NCI-H2107 treated with DMSO at 0.1 percent for 48 hours (cell line): ENCODE results near the gene SLCO4A1.

Source experiments
- DNase-seq: peaks from one replicate; lab custom pipeline; 2025; ENCODE audit not compliant: unreplicated experiment; lab: John Stamatoyannopoulos, UW

The SLCO4A1 gene

GRCh38 chr20:62650551-62651284 is 8.4 kb downstream of the SLCO4A1 start:
- DNase-seq = no peak

DNA sequence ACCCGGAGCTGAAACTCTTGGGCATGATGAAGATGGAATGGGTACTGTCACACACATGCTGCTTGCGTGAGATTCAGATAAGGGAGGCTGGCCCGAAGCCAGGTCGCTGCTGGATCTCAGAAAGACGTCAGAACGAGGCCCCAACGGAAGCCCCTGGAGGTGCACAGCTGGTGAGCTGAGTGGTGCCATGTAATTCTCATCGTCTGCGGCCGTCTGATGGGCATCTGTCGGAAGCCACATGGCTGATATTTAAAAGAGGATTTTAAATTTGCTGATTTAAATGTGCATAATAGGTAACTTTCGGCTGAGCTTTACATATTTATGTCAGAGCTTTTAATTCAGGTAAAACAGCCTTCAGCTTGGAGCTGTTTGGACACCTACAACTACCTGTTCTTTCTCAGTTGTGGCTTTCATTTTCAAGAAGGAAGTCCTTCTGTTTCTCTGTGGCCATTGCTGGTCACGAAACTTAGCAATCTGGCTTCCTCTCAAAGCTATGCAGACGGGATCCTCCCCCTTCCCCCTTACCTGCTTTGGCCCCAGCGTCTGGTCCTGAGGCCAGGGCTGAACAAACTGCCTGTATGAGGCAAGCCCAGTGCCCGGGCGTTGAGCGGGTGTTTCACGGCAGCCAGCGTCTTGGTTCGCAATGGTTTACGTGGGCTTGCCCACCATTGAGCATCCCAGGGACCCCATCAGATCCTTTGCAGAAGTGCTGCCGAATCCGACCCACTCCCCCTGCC is 9.2 kb downstream of the SLCO4A1 start:
- DNase-seq = no peak

DNA sequence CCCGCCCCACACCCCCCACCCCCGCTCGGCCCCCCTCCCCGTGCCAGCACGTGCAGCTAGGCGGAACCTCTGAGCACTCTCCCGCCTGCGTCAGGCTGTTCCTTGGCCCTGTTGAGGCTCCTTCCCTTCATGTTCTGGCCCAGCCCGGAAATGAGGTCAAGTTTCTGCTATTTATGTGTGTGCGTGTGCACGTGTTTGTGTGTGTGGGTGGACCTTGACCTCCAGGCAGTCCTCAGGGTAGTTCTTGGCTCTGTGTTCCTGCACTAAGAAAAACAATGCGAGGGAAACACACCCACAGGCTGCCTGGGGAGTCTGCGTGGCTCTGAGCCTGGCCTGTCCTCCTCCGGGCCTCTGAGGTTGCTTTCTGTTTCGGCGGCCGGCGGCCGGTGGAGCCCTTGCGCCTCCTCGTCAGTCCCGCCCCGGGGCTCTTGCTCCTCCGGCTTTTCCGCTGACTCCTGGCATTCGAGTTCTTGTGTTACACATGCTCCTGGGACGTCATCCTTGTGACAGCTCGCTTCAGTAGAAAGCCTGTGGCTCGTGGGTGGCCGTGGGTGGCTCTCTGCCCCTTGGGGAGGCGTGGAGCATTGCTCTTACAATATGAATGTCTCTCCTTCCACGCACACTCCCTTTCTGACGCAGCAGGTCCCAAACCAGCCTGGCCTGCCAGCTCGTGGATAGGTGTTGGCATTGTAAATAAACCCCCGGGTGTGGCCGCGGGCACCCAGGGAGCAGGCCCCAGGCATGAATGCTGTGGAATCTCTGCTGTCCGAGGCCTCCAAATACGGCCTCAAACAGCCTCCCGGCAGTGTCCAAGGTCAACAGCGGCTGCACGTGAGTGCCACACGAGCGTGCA is 10.0 kb downstream of the SLCO4A1 start:
- DNase-seq = peak; percentile 20

DNA sequence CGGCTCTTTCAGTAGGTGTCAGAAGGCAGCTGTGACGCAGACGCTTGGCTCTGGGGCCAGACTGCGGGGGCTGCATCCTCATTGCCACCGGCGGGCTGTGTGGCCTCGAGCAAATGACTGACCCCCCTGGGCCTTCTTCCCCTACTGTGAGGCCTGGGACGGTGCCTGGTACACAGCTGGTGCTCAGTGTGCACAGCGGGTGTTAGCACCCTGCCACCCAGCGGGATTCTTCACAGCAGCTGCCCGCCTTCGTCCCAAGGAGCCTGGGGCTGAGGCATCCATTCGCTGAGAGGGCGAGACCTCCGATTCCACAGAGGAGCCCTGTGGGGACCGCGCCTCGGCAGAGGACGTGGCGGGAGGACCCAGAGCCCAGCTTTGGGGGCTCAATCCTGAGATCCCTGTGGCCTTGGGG is 10.6 kb downstream of the SLCO4A1 start:
- no peak for DNase-seq

GRCh38 chr20:62653373-62653772 is 11.1 kb downstream of the SLCO4A1 start:
- no peak for DNase-seq

DNA sequence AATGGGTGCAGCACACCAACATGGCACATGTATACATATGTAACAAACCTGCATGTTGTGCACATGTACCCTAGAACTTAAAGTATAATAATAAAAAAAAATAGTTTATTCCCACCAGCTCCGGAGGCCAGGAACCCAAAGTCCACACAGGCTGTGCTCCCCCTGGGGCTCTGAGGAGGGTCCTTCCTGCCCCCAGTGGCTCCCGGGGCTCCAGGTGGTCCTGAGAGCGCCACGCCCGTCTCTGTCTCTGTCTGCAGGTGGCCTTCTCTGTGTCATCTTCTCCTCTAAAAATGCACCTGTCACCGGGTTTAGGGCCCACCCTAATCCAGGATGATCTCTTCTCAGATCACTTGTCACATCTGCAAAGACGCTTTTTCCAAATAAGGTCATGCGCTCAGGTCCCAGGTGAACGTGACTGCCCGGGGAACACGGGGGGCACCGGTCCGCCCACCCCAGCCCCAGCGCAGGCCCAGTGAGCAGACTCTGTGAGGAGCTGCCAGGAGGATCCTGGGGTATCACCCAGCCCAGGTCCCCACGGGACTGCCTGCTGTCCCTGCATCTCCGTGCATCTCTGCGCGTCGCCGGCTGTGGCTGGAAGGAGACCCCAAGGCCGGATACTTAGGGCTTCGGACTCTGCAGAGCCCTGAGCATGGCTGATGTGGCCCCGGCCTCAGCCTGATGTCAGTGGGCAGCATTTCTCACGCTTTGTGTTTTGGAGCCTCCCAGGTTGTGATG is 11.8 kb downstream of the SLCO4A1 start:
- DNase-seq = no peak

- DNase-seq = no peak
These were observed 13.2 kb downstream of the SLCO4A1 start for GRCh38 chr20:62655282-62656196.

GRCh38 chr20:62656197-62656918 is 14.1 kb downstream of the SLCO4A1 start:
- no peak for DNase-seq

- DNase-seq = no peak
These were observed 14.8 kb downstream of the SLCO4A1 start for GRCh38 chr20:62656919-62657588.

DNA sequence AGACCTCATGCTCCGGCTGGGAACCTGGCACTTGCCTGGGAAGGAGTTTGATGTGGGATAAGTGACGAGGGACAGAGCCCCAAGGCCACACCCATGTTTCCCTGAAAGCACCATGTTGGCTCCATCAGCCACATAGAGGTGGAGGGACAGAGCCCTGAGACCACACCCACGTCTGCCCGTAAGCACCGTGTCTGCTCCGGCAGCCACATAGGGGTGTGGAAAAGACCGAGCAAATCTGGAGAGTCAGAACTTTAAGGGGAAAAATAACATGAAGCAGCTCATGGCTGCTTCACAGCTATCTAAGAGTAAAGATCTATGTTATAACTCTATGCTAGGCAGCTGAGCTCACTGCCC is 15.3 kb downstream of the SLCO4A1 start:
- no peak for DNase-seq

DNA sequence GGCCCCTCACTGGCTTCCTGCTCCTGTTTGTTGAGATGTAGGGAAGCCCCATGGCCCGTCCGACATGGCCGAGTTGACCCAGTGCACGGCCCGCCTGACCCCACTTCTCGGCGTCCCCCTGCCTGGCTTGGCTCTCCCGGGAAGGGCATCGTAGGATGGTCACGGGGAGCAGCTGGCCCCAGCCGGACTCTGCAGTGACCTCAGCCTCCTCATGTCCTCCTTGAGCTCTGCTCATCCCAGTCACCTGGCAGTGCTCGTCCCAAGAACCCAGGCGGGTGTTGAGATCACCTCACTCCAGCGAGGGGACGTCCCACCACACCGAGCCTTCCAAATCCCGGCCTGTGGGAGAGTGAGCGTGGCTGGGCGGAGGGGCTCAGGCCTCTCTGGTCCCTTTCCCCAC is 15.7 kb downstream of the SLCO4A1 start:
- DNase-seq = no peak

GRCh38 chr20:62658593-62659178 is 16.4 kb downstream of the SLCO4A1 start:
- no peak for DNase-seq

DNA sequence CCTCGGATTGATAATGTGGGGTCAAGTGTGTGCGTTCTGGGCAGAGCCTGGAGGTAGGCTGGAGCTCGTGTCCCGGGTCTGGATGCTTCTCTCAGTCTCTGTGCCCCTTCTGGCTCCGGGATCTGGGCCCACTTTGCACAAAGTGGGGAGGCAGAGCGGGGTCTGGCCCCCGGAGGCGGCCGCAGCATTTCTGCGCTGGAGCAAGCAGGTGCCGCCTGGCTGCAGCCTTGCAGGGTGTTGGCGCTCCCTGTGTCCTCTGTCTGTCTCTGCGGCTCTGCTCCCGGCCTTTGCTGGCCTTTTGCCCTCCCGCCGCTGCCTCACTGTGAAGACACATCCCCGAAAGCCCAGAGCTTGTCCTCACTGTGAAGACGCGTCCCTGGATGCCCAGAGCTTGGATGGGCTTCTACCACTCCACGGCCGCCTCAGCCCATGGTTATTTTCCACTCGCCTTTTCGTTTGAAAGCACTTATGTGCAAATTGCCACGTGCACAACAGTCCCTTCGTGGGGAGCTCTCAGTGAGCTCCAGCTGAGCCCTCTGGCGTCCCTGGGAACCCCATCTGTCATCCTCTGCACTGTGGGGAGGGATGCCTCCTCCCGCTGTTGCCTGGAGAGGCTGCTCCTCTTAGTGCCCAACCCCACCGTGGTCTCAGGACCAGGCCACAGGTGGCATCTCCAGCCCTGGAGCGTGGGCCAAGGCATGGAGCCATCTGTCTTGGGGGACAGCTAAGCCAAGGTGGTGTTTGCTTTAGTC is 17.4 kb downstream of the SLCO4A1 start:
- no peak for DNase-seq

DNA sequence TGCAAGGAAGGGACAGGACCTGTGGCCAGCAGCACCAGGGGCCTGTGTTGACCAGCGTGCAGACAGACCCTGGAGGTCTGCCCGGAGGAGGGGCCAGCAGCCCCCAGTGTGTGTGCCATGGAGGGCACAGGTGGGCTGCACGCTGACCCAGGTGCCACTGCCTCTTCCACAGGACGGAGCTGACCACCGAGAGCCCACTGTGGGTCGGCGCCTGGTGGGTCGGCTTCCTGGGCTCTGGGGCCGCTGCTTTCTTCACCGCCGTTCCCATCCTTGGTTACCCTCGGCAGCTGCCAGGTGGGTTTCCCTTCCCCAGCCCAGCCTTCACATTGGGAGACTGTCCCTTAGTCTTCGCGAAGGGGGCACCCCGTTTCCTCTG is 17.9 kb downstream of the SLCO4A1 start:
- DNase-seq = no peak

GRCh38 chr20:62660768-62661167 is 18.5 kb downstream of the SLCO4A1 start:
- DNase-seq = no peak

GRCh38 chr20:62661647-62662046 is 19.3 kb downstream of the SLCO4A1 start:
- DNase-seq = no peak

- DNase-seq = no peak
These were observed 20.1 kb downstream of the SLCO4A1 start for GRCh38 chr20:62662422-62662821.
